WTC11 (cell line): ENCODE results near the gene ALDH3A2. TPM values are rescaled to one million over a fixed set of nuclear protein-coding genes. Genes with fewer than 3 reads are reported as not detected.
A peak's percentile ranks its signal among the peaks of the same experiment; 100 is the strongest.

Source experiments
- ATAC-seq: fragments of 200-7000 bp; cut with Tn5 transposase; 2 replicates; pipeline ENCODE4 v1.10.0; 2021; ENCODE audit warnings: mild to moderate bottlenecking, moderate library complexity
- CTCF ChIA-PET: fragments of 300-600 bp; sonication (Branson Sonifier 250); formaldehyde crosslinking; loops from one replicate; lab custom pipeline; 2021; ENCODE audit warnings: antibody characterized with exemption; lab: Charles Lee
- POLR2A ChIA-PET: fragments of 350-600 bp; sonication (Branson Sonifier 250); formaldehyde crosslinking; loops from one replicate; lab custom pipeline; 2021; ENCODE audit warnings: antibody characterized with exemption; lab: Charles Lee
- DNase-seq: peaks from one replicate; pipeline ENCODE4 v3.0.0; 2021; ENCODE audit warnings: low spot score
- H3K27ac Mint-ChIP-seq: 2 replicates; pipeline ENCODE4 v1.8.0; 2021; ENCODE audit warnings: mixed read lengths
- H3K27me3 Mint-ChIP-seq: 2 replicates; pipeline ENCODE4 v1.8.0; 2021; ENCODE audit warnings: low read depth, mild to moderate bottlenecking, moderate library complexity, mixed read lengths
- H3K36me3 Mint-ChIP-seq: 2 replicates; pipeline ENCODE4 v1.8.0; 2021; ENCODE audit warnings: mixed read lengths
- H3K4me1 Mint-ChIP-seq: 2 replicates; pipeline ENCODE4 v1.8.0; 2022; ENCODE audit warnings: mixed read lengths
- H3K4me3 Mint-ChIP-seq: 2 replicates; pipeline ENCODE4 v1.8.0; 2021; ENCODE audit warnings: mild to moderate bottlenecking, moderate library complexity, mixed read lengths
- H3K9me3 Mint-ChIP-seq: 2 replicates; pipeline ENCODE4 v1.8.0; 2021; ENCODE audit warnings: mixed read lengths
- AFF4 ChIP-seq: sonication (generic); formaldehyde crosslinking; IDR thresholded peaks from 2 replicates; pipeline ENCODE4 v1.8.1; 2023; ENCODE audit warnings: mild to moderate bottlenecking, missing genetic modification reagents, borderline replicate concordance
- CBFB ChIP-seq: sonication (generic); formaldehyde crosslinking; IDR thresholded peaks from 2 replicates; pipeline ENCODE4 v1.8.1; 2022; ENCODE audit warnings: mild to moderate bottlenecking, low read depth, missing genetic modification reagents
- CREB1 ChIP-seq: sonication (generic); formaldehyde crosslinking; IDR thresholded peaks from 2 replicates; pipeline ENCODE4 v1.8.0; 2023; ENCODE audit warnings: mild to moderate bottlenecking, missing genetic modification reagents
- ESRRA ChIP-seq: sonication (generic); formaldehyde crosslinking; IDR thresholded peaks from 2 replicates; pipeline ENCODE4 v1.8.1; 2022; ENCODE audit warnings: mild to moderate bottlenecking, missing genetic modification reagents, borderline replicate concordance
- GABPB1 ChIP-seq: sonication (generic); formaldehyde crosslinking; IDR thresholded peaks from 2 replicates; pipeline ENCODE4 v1.8.1; 2023; ENCODE audit warnings: mild to moderate bottlenecking, missing genetic modification reagents
- HMGA2 ChIP-seq: fragments of 250-450 bp; sonication (Bioruptor Pico); IDR thresholded peaks from 2 replicates; pipeline ENCODE4 v1.4.0; 2021; ENCODE audit warnings: mild to moderate bottlenecking, moderate library complexity
- MYBL2 ChIP-seq: sonication (generic); formaldehyde crosslinking; IDR thresholded peaks from 2 replicates; pipeline ENCODE4 v1.8.1; 2023; ENCODE audit warnings: mild to moderate bottlenecking, moderate library complexity, missing genetic modification reagents
- NFYB ChIP-seq: sonication (generic); formaldehyde crosslinking; conservative IDR thresholded peaks from 2 replicates; pipeline ENCODE4 v1.8.0; 2022; ENCODE audit warnings: low read depth, missing genetic modification reagents
- NR1H2 ChIP-seq: sonication (generic); formaldehyde crosslinking; IDR thresholded peaks from 2 replicates; pipeline ENCODE4 v1.9.0; 2021; ENCODE audit warnings: mild to moderate bottlenecking, moderate library complexity, missing genetic modification reagents
- NR2C2 ChIP-seq: sonication (generic); formaldehyde crosslinking; IDR thresholded peaks from 2 replicates; pipeline ENCODE4 v1.8.0; 2022; ENCODE audit warnings: mild to moderate bottlenecking, missing genetic modification reagents
- SMAD3 ChIP-seq: sonication (generic); formaldehyde crosslinking; IDR thresholded peaks from 2 replicates; pipeline ENCODE4 v1.8.0; 2022; ENCODE audit warnings: missing genetic modification reagents, mild to moderate bottlenecking, borderline replicate concordance
- SMAD4 ChIP-seq: sonication (generic); formaldehyde crosslinking; IDR thresholded peaks from 2 replicates; pipeline ENCODE4 v1.8.0; 2022; ENCODE audit warnings: mild to moderate bottlenecking, missing genetic modification reagents
- TCF7 ChIP-seq: sonication (generic); formaldehyde crosslinking; IDR thresholded peaks from 2 replicates; pipeline ENCODE4 v1.8.0; 2022; ENCODE audit warnings: mild to moderate bottlenecking, low read depth, missing genetic modification reagents, moderate library complexity
- TP53 ChIP-seq: sonication (generic); formaldehyde crosslinking; IDR thresholded peaks from 2 replicates; pipeline ENCODE4 v1.8.1; 2023; ENCODE audit warnings: mild to moderate bottlenecking, missing genetic modification reagents
- ZBTB21 ChIP-seq: sonication (generic); formaldehyde crosslinking; IDR thresholded peaks from 2 replicates; pipeline ENCODE4 v1.8.1; 2023; ENCODE audit warnings: mild to moderate bottlenecking, missing genetic modification reagents, borderline replicate concordance
- ZMAT4 ChIP-seq: fragments of 250-450 bp; sonication (Bioruptor Pico); IDR thresholded peaks from 2 replicates; pipeline ENCODE4 v1.9.0; 2021; ENCODE audit warnings: mild to moderate bottlenecking
- ZNF219 ChIP-seq: sonication (generic); formaldehyde crosslinking; IDR thresholded peaks from 2 replicates; pipeline ENCODE4 v1.8.0; 2023; ENCODE audit warnings: missing genetic modification reagents, mild to moderate bottlenecking, borderline replicate concordance
- ZNF396 ChIP-seq: fragments of 250-450 bp; sonication (Bioruptor Pico); IDR thresholded peaks from 2 replicates; pipeline ENCODE4 v1.8.0; 2021; ENCODE audit warnings: mild to moderate bottlenecking, moderate library complexity, borderline replicate concordance
- ZNF423 ChIP-seq: fragments of 250-450 bp; sonication (Bioruptor Pico); IDR thresholded peaks from 2 replicates; pipeline ENCODE4 v2.1.2; 2022; ENCODE audit warnings: mild to moderate bottlenecking, moderate library complexity
- ZNF671 ChIP-seq: fragments of 250-450 bp; sonication (Bioruptor Pico); IDR thresholded peaks from 2 replicates; pipeline ENCODE4 v1.8.0; 2021; ENCODE audit warnings: mild to moderate bottlenecking
- total RNA-seq: library from RNA; stranded (reverse); gene quantifications from 3 replicates; pipeline ENCODE4 v1.2.3, GENCODE V29; 2021
- TF ChIP-seq, protein P1 (sequence below): sonication (generic); formaldehyde crosslinking; IDR thresholded peaks from 2 replicates; pipeline ENCODE4 v1.8.0; 2022; ENCODE audit warnings: missing genetic modification reagents

Gene ALDH3A2
- total RNA-seq, 1 experiment from 2014 or later, result 68.5 TPM

GRCh38 chr17:19705771-19706770, 57.5 kb downstream of the ALDH3A2 start:
- TF ChIP-seq TCF7 (CRISPR knock-in tag) (no peak), NR2C2 (CRISPR knock-in tag) (no peak), GABPB1 (CRISPR knock-in tag) (no peak), ZNF396 (CRISPR knock-in tag) (no peak), AFF4 (no peak), NFYB (CRISPR knock-in tag) (no peak), SMAD4 (CRISPR knock-in tag) (no peak), ZBTB21 (CRISPR knock-in tag) (no peak), SMAD3 (CRISPR knock-in tag) (no peak), ZNF671 (no peak), CREB1 (CRISPR knock-in tag) (no peak), TP53 (CRISPR knock-in tag) (no peak)
- ATAC-seq, result no peak
- Mint-ChIP-seq H3K9me3 (no peaks in the 10 kb centered on the region), H3K27ac (no peak overlapping the region; the same call in 1 of the 2 replicates), H3K27me3 (no peaks in the 10 kb centered on the region), H3K4me1 (peaks cover 26% of the 10 kb centered on the region), H3K4me3 (no peak overlapping the region), H3K36me3 (no peaks in the 10 kb centered on the region)
- DNase-seq, result no peak
- ChIA-PET POLR2A (interaction anchor here (0.6 kb wide), 1 partner anchor 184 kb away, joined by 4 read pairs; no protein-coding TSS in a partner anchor), CTCF (interaction anchor here (0.6 to 2.1 kb wide), 7 partner anchors 13 to 343 kb away, joined by 3 to 14 read pairs (median 5); partner anchors contain the start of gene B9D1)

GRCh38 chr17:19706791-19707727, 58.5 kb downstream of the ALDH3A2 start:
- no peak for DNase-seq
- Mint-ChIP-seq H3K27ac (no peak overlapping the region), H3K36me3 (no peaks in the 10 kb centered on the region), H3K4me1 (peaks cover 25% of the 10 kb centered on the region), H3K4me3 (no peak overlapping the region), H3K9me3 (no peaks in the 10 kb centered on the region), H3K27me3 (no peaks in the 10 kb centered on the region)
- ChIA-PET CTCF (interaction anchor here (0.6 to 2.1 kb wide), 7 partner anchors 12 to 344 kb away, joined by 3 to 14 read pairs (median 3); partner anchors contain the start of genes ALDH3A2 and B9D1), POLR2A (interaction anchor here (0.6 kb wide), 1 partner anchor 185 kb away, joined by 4 read pairs; no protein-coding TSS in a partner anchor)
- no peak for ATAC-seq
- TF ChIP-seq ZNF423, result peak; percentile 65
- no peak for TF ChIP-seq SMAD4 (CRISPR knock-in tag)

GRCh38 chr17:19707728-19708221, 59.2 kb downstream of the ALDH3A2 start:
- ChIA-PET CTCF (interaction anchor here (0.7 to 2.4 kb wide), 5 partner anchors 11 to 240 kb away, joined by 3 to 12 read pairs (median 8); partner anchors contain the start of gene ALDH3A2), POLR2A (no interaction called here)
- DNase-seq (no peak), ATAC-seq (no peak)
- H3K36me3 Mint-ChIP-seq, result no peaks in the 10 kb centered on the region
- H3K27me3 Mint-ChIP-seq, result no peaks in the 10 kb centered on the region
- no peak overlapping the region for H3K4me3 Mint-ChIP-seq
- peaks cover 26% of the 10 kb centered on the region for H3K4me1 Mint-ChIP-seq
- no peaks in the 10 kb centered on the region for H3K9me3 Mint-ChIP-seq
- no peak overlapping the region for H3K27ac Mint-ChIP-seq
- TF ChIP-seq, protein P1, sequence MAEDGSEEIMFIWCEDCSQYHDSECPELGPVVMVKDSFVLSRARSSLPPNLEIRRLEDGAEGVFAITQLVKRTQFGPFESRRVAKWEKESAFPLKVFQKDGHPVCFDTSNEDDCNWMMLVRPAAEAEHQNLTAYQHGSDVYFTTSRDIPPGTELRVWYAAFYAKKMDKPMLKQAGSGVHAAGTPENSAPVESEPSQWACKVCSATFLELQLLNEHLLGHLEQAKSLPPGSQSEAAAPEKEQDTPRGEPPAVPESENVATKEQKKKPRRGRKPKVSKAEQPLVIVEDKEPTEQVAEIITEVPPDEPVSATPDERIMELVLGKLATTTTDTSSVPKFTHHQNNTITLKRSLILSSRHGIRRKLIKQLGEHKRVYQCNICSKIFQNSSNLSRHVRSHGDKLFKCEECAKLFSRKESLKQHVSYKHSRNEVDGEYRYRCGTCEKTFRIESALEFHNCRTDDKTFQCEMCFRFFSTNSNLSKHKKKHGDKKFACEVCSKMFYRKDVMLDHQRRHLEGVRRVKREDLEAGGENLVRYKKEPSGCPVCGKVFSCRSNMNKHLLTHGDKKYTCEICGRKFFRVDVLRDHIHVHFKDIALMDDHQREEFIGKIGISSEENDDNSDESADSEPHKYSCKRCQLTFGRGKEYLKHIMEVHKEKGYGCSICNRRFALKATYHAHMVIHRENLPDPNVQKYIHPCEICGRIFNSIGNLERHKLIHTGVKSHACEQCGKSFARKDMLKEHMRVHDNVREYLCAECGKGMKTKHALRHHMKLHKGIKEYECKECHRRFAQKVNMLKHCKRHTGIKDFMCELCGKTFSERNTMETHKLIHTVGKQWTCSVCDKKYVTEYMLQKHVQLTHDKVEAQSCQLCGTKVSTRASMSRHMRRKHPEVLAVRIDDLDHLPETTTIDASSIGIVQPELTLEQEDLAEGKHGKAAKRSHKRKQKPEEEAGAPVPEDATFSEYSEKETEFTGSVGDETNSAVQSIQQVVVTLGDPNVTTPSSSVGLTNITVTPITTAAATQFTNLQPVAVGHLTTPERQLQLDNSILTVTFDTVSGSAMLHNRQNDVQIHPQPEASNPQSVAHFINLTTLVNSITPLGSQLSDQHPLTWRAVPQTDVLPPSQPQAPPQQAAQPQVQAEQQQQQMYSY (CRISPR knock-in tag), result no peak
- TF ChIP-seq HMGA2 (CRISPR knock-in tag) (no peak), SMAD3 (CRISPR knock-in tag) (no peak), ZNF219 (CRISPR knock-in tag) (no peak), ZMAT4 (CRISPR knock-in tag) (no peak), NR2C2 (CRISPR knock-in tag) (no peak), MYBL2 (CRISPR knock-in tag) (no peak), NR1H2 (CRISPR knock-in tag) (no peak), ESRRA (no peak), CBFB (CRISPR knock-in tag) (no peak), TCF7 (CRISPR knock-in tag) (no peak)
